Stimulated activated CD4-positive, alpha-beta T cell treated with anti-CD3 and anti-CD28 coated beads, Interleukin-2, amount 100 ng/mL, for 24 hours (primary cell): ENCODE data around the gene FAM25A.
"Not testable (repeated sequence)": the region's sequence is repeated elsewhere in the genome, so short reads cannot be mapped to it uniquely, and the experiment has no call there.

Experiments used
- DNase-seq, 2 donors: peaks; one replicate each; pipeline ENCODE4 v3.0.0-alpha.2; 2020

The FAM25A gene

DNA sequence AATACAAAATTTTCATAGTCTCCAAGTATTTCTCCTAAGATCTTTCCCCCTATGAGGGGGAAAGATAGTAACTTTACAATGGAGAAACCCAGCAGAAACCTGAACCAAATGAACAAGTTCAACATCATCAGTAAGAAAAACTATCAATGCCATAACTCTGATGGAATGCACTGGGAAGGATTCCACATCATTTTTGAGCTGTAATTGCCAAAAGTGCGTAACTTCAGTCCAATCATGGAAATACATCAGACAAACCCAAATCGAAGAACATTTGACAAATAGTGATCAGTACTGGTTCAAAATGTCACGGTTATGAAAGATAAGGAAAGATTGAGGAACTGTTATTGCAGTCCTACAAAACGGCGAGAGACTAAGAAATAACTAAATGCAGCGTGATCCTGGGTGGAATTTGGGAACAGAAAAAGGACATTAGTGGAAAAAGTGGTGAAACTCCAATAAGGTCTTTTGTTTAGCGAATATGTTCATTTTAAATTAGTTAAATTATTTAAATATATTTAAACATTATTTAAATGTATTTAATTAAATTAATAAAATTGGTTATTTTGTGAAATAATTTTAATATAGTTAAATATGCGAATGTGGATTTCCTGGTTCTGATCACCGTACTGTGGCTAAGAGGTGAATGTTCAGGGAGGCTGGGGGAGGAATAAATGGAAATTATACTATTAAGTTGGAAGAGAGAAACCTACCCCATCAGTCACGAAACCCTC is 4.9 kb upstream of the FAM25A start:
- not testable (repeated sequence) for DNase-seq

DNA sequence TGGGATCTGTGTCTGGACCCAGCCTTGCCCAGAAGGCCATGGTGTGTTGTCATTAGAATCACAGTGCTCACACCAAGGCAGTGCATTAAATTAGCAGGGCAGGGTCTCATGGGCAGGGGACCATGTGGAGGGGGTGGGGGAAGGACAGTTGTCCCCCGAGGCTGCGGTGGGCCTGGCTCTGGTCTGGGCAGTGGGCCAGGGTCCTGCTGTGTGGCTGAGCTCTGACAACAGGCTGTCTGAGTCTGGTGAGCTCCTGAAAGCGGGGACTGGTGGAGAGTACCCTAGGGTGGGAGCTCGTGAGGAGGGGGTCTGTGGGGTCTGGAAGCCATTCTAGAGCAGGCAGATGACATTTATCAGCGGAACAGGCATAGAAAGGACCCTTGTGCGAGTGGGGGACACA is 2.0 kb upstream of the FAM25A start:
- DNase-seq: not testable (repeated sequence)

DNA sequence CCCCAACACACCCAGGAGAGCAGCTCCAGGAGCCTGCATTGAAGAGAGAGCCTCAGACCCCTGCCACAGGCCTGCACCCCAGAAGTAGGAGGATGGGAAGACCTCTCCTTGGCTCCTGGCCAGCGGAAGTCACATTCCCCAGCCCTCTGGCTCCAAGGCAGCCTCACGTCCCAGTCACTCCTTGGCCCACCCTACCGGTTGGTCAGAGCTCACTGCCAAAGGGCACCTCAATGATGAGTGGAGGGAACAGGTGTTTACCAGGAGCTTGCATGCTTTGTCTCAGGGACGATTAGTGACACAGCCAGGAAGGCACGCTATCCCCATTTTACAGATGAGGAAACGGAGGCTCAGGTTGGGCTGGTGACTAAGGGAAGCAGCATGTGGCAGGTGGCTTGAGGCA is 1.0 kb upstream of the FAM25A start:
- not testable (repeated sequence) for DNase-seq

DNA sequence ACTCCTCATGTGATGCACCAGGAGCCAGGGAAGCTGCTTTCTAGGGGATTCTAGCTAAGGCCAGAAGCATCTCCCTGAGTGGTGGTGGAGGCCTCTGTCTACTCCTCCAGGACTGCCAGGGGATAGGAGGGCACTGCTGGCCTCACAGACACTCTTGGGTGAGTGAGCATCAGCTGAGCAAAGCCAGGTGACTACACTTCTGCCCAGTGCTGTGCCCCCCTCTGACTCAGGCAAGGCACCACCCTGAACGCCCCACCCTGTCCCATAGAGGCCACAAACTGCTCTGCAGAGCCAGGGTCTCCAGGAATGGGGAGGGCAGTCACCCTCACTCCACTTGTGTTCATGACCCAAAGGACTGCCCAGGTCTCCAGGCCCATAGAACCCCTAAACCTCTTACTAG is 590 bp upstream of the FAM25A start:
- DNase-seq: not testable (repeated sequence)

DNA sequence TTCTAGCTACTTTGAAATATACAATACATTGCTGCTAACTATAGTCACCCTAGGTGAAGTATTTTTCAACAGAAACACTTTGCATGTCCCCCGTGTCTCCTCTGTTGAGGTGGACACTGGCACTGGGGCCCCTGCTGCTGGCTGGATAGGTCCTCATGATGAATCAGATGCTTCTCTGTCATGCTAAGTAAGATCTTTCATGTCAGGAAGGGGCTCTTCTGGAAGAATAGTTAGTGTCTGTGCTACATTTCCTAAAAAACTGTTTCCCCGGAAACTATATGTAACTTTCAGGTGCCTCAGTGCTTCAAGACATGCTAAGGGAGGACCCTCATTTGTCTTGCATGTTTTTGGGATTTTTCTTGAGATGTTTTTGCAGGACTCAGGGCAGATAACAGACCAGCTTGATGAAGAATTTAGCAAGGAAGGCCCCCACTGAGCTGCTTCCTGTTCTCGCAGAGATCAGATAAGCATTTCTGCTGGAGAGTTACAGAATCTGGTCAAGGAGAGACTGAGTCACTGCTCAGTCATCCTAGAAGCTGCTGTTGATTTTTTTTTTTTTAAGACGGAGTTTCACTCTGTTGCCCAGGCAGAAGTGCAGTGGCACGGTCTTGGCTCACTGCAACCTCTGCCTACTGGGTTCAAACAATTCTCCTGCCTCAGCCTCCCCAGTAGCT is 5.3 kb downstream of the FAM25A start:
- DNase-seq: peak in 1 of 2 donors; percentile 29

DNA sequence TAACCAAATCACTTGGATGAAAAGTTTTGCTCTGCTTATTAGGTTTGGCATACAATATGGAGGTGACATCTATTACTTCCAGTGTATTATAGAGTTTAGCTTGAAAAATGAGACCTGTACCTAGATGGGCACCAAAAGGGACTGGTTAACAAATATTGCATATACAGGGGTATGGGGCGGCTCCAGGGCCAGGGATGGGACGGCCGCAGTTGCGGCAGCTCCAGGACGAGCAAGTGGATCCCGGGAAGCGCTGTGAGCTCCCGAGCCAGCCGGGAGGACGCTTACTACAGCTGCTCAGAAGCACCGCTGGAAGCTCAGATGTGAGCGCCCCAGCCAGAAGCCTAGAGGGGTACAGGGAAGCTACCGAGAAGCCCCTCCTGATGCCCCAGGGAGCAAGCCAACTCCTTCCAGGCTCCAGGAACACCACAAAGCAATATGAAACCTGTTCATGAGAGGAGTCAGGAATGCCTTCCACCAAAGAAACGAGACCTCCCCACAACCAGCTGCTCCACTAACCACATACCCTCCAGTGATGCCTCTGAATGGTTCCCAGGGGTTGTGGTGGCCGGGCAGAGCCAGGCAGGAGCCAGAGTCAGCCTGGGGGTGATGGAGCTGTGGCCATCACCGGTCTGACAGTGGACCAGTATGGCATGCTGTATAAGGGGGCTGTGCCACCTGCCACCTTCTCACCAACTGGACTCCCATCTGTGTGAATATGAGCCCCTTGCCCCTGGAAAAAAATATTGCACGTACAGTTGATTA is 6.8 kb downstream of the FAM25A start:
- DNase-seq: not testable (repeated sequence)

DNA sequence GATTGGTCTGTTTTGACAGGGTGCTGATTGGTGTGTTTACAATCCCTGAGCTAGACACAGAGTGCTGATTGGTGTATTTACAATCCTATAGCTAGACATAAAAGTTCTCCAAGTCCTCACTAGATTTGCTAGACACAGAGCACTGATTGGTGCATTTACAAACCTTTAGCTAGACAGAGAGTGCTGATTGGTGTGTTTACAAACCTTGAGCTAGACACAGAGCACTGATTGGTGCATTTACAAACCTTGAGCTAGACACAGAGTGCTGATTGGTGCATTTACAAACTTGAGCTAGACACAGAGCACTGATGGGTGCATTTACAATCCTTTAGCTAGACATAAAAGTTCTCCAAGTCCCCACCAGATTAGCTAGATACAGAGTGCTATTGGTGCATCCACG is 10.3 kb downstream of the FAM25A start:
- not testable (repeated sequence) for DNase-seq

DNA sequence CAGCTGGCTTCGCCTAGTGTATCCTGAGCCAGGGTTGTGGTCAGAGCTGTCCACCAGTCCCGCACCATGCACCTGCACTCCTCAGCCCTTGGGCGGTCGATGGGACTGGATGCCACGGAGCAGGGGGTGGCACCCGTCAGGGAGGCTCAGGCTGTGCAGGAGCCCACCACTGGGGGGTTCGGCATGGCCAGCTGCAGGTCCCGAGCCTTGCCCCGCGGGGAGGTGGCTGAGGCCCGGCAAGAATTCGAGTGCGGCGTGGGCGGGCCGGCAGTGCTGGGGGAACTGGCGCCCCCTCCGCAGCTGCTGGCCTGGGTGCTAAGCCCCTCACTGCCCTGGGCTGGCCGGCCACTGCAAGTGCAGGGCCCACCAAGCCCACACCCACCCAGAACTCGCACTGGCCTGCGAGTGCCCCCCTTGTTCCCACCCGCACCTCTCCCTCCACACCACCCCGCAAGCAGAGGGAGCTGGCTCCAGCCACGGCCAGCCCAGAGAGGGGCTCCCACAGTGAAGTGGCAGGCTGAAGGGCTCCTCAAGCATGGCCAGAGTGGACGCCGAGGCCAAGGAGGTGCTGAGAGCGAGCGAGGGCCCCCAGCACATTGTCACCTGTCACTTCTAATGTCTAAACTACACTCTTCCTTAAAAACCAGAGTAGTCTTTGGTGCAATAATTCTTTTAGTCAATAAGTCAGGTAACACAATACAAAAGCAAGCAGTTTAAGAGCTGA is 11.0 kb downstream of the FAM25A start:
- no peak for DNase-seq

DNA sequence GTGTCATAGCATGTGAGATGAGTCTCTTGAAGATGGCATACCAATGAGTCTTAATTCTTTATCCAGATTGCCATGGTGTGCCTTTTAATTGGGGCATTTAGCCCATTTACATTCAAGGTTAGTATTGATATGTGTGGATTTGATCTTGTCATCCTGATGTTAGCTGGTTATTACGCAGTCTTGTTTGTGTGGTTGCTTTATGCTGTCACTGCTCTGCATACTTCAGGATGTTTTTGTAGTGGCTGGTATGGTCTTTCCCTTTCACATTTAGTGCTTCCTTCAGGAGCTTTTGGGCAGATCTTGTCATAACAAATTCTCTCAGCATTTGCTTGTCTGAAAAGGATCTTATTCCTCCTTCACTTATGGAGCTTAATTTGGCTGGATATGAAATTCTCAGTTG is 16.5 kb downstream of the FAM25A start:
- no peak for DNase-seq

DNA sequence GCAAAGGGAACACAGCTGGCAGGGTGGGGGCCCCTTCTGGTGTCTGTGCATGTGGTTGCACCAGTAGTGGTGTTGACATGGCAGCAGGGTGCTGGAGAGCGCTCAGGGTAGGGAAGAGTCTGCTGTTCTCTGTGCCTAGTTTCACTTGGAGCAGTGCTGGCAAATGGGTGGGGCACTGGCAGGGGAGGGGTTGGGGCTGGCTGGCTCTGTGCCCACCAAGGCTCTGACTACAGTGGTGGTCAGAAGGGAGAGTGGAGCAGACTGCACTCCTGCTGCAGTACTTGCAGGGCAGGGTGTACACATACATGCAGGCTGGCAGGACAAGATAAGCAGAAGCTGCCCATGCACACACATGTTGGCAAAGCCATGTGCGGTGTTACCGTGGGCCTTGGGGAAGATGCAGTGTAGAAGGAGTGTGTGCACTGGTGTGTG is 18.2 kb downstream of the FAM25A start:
- no peak for DNase-seq

DNA sequence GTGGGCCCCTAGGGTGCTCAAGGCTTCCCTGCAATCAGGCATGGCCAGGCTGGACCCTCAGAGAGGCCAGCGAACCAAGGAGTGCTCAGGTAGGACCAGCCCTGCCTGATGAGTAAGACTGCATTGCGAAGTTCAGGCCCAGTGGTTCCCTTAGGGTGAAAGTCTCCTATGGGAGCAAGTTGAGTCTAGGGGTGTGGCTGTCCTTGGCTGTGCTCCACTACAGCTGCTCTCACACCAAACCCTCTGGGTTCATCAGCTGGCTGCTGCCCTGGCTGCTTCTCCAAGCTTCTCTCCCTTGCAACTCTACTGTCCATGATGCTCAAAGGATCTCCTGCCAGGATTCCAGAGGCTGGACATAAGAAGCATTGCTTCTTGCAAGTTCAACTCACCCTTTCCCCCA is 18.7 kb downstream of the FAM25A start:
- no peak for DNase-seq

DNA sequence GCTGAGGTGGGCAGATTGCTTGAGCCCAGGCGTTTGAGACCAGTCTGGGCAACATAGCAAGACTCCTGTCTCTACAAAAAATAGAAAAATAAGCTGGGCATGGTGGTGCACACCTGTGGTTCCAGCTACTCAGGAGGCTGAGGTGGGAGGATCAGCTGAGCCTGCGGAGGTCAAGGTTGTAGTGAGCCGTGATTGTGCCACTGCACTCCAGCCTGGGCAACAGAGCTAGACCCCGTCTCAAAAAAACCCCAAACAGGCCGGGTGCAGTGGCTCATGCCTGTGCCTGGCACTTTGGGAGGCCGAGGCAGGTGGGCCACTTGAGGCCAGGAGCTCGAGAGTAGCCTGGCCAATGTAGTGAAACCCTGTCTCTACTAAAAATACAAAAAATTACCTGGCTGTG is 23.5 kb downstream of the FAM25A start:
- not testable (repeated sequence) for DNase-seq

DNA sequence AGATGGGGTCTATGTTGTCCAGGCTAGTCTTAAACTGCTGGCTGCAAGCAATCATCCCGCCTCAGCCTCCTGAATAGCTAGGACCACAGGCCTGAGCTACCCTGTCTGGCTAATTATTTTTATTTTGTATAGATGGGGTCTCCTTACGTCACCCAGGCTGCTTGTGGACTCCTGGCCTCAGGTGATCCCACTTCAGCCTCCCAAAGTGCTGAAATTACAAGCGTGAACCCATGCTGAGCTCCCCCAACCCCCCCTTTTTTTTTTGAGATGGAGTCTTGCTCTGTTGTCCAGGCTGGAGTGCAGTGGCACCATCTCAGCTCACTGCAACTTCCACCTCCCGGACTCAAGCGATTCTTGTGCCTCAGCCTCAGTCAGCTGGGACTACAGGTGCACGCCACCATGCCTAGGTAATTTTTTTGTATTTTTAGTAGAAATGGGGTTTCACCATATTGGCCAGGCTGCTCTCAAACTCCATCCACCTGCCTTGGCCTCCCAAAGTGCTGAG is 25.4 kb downstream of the FAM25A start:
- no peak for DNase-seq

DNA sequence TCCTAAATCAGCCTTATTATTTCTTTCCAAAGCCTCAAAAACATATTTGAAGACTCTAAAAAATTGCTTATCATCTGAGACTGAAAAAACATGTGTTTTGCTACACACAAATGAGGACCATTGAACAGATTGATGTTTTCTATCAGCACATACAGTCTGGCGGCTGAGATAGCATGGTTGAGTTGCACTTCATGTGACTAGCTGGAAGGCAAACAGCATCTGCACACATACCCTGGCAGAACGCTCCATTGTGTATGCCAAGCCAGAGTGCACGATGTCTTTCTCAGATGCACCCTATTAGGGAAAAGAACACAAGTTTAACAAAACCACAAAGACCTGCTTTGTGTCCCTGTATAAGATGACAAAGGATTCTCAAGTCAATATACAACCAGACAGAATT is 33.0 kb downstream of the FAM25A start:
- no peak for DNase-seq

DNA sequence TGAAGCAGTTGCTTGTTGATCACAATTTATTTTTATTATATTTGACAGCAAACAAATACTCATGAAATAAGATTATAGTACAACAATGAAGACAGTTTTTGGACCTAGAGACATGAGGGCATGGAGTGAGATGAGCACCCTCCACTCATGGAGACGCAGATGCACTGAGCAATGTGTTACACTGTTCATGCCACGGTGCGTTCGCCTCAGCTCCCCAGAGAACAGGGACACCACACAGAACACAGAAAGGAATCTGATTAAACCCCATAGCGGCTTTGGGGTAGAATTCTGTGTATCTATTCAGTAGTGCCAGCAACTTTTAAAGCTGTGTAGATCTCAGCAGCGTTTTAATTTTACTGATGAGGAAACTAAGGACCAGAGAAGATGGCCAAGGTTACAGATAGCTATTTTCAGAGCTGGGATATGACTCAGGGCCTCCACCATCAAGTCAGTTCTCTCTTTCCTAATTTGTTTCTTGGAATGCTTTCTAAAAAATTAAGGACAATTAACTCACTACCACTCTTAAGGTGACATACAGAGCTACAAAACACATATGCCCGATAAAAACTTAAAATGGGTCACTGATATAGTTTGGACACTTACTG is 33.6 kb downstream of the FAM25A start:
- no peak for DNase-seq

DNA sequence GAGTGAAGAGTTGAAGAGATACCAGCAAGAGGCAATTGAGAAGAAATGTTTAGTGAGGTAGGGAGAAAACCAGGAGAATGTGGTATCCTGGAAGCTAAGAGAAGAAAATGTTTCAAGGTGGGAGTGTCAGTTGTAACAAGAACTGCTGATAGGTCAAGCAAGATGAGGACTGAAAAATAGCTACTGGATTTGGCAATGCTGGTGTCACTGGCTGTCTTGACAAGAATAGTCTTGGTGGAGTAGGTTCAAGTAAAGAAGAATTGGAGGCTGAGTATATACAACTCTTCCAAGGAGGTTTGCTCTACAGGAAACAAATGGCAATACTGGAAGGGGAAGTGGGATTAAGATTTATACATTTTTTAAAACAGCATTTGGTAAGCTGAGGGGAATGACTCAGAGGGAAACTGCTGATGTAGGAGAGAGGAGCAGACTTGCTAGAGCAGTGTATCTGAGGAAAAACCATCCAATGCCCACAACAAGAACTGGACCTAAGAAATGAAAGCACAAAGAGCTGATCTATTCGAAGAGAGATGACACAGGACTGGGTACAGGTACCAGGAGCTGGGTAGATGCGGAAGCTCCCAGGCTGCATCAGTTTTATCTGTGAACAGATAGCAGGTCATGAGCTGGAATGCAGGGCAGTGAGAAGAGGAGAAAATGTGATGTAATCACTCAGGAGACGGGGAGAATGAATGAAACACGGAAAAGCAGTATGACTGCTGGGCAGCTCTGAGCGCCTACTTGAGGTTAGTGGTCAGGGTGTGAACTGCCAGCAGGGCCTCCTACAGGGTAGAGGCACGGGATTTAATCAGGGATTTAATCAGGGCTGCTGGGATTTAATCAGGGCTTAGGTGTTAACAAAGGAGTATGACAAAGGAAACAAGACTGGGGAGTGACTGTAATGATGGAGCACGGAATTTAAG is 34.5 kb downstream of the FAM25A start:
- DNase-seq: no peak

DNA sequence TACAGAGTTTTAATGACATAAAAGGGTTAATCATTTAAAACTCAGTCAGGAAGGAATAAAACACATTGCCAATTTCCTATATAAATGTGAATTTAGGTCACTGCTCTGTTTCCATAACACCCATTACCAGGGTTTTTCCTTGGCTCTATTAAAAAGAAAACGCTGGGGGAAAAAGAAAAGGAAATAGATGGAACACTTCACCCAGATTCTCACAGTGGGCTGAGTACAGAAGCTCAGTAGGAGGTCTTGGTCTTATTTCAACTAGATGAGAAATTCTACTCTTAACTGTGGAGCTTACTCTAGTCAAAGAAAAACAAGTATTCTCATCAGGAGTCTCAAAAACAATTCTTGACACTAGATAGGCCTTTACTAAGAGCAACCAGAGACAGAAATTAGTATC is 38.1 kb downstream of the FAM25A start:
- DNase-seq: no peak

DNA sequence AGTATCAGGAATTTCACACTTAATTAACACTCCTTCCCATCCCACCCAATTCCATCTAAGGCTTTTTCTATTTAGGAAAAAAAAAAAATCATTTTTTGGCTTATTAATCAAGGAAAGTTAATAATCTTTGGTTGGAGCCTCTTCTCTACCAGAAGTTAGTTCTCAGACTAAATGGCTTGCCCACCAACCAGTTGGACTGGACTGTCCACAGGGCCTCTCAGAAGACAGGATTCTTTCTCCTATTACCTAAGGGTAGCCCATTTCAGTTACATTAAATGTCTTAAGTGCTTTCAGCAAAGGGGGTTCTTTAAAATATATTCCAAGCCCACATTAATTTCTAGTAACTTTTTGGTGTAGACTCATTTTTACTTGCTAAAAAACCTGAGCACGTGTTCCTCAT is 39.3 kb downstream of the FAM25A start:
- no peak for DNase-seq

DNA sequence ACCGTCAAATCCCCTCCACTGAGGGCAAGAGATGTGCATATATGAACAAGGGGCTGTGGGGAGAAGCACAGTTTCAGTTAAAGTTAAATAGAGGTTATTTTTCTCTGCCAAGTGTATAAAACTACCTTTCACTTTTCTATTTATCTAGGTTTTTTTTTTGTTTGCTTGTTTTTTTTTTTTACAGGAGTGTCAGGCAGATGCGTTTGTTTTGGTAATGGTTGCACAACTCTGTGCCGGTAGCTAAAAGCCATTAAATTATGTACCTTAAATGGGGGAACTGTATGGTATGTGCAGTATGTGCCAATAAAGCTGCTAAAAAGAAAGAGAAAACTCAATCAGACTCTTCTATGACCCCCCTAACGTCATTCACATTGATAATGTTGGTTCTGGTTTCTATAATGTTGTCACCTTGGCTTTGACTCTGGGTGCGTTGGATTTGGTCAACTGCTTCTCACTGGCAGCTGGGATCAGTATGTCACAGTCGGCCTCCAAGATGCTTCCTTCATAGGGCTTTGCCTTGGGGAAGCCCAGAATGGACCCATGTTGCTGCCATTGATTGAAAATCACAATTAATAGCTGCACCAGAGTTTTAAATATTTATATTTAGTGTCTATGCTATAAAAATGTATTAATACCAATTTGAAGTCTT is 40.3 kb downstream of the FAM25A start:
- no peak for DNase-seq

DNA sequence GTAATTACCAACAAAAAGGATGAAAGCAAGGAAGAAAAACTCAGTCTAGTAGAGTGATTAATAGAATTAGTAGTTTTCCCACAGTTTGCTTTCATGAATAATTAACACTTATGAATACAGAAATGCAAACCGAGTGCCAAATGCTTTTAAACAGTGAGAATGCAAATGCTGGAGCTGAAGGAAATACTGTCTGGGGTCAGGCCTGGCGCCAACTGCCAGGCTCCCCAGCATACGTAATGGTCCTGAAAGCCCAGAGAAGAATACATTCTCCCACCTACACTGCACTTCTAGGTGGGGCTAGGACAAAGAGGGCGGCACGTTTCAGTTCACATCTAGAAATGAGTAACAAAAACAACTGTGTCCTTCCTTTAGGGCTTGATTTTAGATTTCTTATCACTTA is 44.6 kb downstream of the FAM25A start:
- DNase-seq: no peak

DNA sequence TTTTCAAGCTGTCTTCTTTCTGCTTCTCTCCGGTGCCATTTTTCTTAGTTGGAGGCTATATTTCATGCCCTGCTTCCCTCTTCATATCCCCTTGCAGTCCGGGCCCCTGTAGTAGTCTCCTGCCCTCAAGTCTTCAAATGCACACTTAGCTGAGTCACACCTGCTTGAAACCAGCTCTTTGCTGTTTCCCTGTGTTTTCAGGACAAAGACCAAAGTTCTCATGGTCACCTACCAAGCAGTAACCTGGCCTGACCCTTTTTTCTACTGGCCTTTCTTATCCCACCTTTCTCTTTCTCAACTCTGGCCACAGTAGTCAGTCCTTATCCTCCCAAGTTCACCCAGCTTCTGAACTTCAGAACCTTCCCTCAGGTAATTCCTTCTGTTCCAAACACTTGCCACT is 46.1 kb downstream of the FAM25A start:
- DNase-seq: no peak
